Panc1 (cell line): ENCODE data around the gene PAPSS2. TPM values are rescaled to one million over a fixed set of nuclear protein-coding genes. Genes with fewer than 3 reads are reported as not detected.

ENCODE experiments used
- ATAC-seq: fragments of 200-7000 bp; cut with Tn5 transposase; 2 replicates; pipeline ENCODE4 v1.9.1; 2020; ENCODE audit warnings: mild to moderate bottlenecking, moderate library complexity
- BruUV-seq: library from RNA; stranded (reverse); fragments of 400-500 nt; replicated peaks from 2 replicates; lab custom pipeline; 2021; lab: Mats Ljungman, UMichigan
- CTCF ChIA-PET: fragments of 300-600 bp; sonication (Branson Sonifier 250); formaldehyde crosslinking; loops from one replicate; lab custom pipeline; 2022; ENCODE audit warnings: antibody characterized with exemption; lab: Charles Lee
- POLR2A ChIA-PET: fragments of 300-600 bp; sonication (Branson Sonifier 250); formaldehyde crosslinking; loops from one replicate; lab custom pipeline; 2022; ENCODE audit warnings: antibody characterized with exemption; lab: Charles Lee
- DNase-seq: peaks from one replicate; pipeline ENCODE4 v3.0.0-alpha.2; 2010; ENCODE audit warnings: low read depth, low spot score
- H3K27ac ChIP-seq: 2 replicates; pipeline ENCODE4 v1.5.1; 2011; ENCODE audit warnings: mild to moderate bottlenecking, low read length, inconsistent platforms
- H3K27me3 ChIP-seq: fragments of 200-500 bp; sonication (Bioruptor generic); 2 replicates; pipeline ENCODE4 v1.6.0; 2014; ENCODE audit warnings: low read length, inconsistent platforms; ENCODE audit not compliant: control insufficient read depth, insufficient read depth
- H3K36me3 ChIP-seq: fragments of 200-500 bp; sonication (Bioruptor generic); 2 replicates; pipeline ENCODE4 v1.5.1; 2014; ENCODE audit warnings: inconsistent platforms, mild to moderate bottlenecking, low read length, moderate library complexity; ENCODE audit not compliant: control insufficient read depth, insufficient read depth
- H3K4me1 ChIP-seq: 2 replicates; pipeline ENCODE4 v1.5.1; 2011; ENCODE audit warnings: inconsistent platforms, mild to moderate bottlenecking, low read length, moderate library complexity; ENCODE audit not compliant: control insufficient read depth, insufficient read depth
- H3K4me3 ChIP-seq, 2 experiments: 2 replicates each; pipeline ENCODE4 v1.5.1; 2011 to 2012; ENCODE audit warnings: low read depth in 2 of 2, low read length in 2 of 2, mild to moderate bottlenecking in 2 of 2, inconsistent platforms in 1 of 2, moderate library complexity in 1 of 2
- H3K9me3 ChIP-seq: fragments of 200-500 bp; sonication (Bioruptor generic); 2 replicates; pipeline ENCODE4 v1.5.1; 2014; ENCODE audit warnings: low read depth, mild to moderate bottlenecking, inconsistent platforms, low read length, moderate library complexity; ENCODE audit not compliant: control insufficient read depth, insufficient read depth
- CTCF ChIP-seq: fragments of 450-650 bp; IDR thresholded peaks from 2 replicates; pipeline ENCODE4 v1.5.1; 2017; ENCODE audit warnings: mild to moderate bottlenecking
- POLR2AphosphoS5 ChIP-seq: IDR thresholded peaks from 2 replicates; pipeline ENCODE4 v1.6.1; 2012; ENCODE audit warnings: mild to moderate bottlenecking, low read depth, low read length, moderate library complexity
- REST ChIP-seq, 2 experiments: IDR thresholded peaks; 2 replicates each; pipeline ENCODE4 v1.6.1; 2011 to 2012; ENCODE audit warnings: low read depth in 2 of 2, control low read depth in 1 of 2, low read length in 1 of 2, mild to moderate bottlenecking in 1 of 2, moderate library complexity in 1 of 2; ENCODE audit not compliant: insufficient read depth in 1 of 2
- SIN3A ChIP-seq: IDR thresholded peaks from 2 replicates; pipeline ENCODE4 v1.6.1; 2012; ENCODE audit warnings: low read depth, mild to moderate bottlenecking, low read length, moderate library complexity, borderline replicate concordance; ENCODE audit not compliant: insufficient read depth
- TCF7L2 ChIP-seq: IDR thresholded peaks from 2 replicates; pipeline ENCODE4 v1.6.1; 2011; ENCODE audit warnings: mild to moderate bottlenecking, low read depth, low read length, inconsistent platforms
- in situ Hi-C: cut with HindIII; loops from 2 replicates; pipeline ENCODE4 v1.10.0; 2016; ENCODE audit warnings: low sequenced_read_pairs, low pct_unique_long_range_greater_than_20kb
- intact Hi-C: fragments of 100-400 bp; cut with micrococcal nuclease; formaldehyde crosslinking; loops from one replicate; pipeline ENCODE4 v1.10.0; 2022; ENCODE audit not compliant: unreplicated experiment
- total RNA-seq: library from RNA; stranded (reverse); gene quantifications from one replicate; pipeline ENCODE4 v1.2.1, GENCODE V29; 2021; ENCODE audit not compliant: unreplicated experiment

PAPSS2 gene
- total RNA-seq, 1 experiment from 2014 or later: 17.1 TPM

GRCh38 chr10:87636313-87636915 lies 23.3 kb upstream of the PAPSS2 start:
- intact Hi-C loops (no loop called here), in situ Hi-C loops (no loop called here)

GRCh38 chr10:87639493-87639892 lies 20.2 kb upstream of the PAPSS2 start:
- no peaks in the 10 kb centered on the region for H3K9me3 ChIP-seq
- peaks cover 5% of the 10 kb centered on the region; the same call in 1 of the 2 replicates for H3K4me1 ChIP-seq
- H3K27me3 ChIP-seq: no peaks in the 10 kb centered on the region
- H3K36me3 ChIP-seq: no peaks in the 10 kb centered on the region
- in situ Hi-C loops (no loop called here), intact Hi-C loops (no loop called here)
- POLR2A ChIA-PET: no interaction called here
- CTCF ChIA-PET: no interaction called here
- no peak for DNase-seq
- TF ChIP-seq POLR2AphosphoS5 (no peak), REST (IDR thresholded peaks at IDR 0.05; ENCODE audit: insufficient read depth in 1 of 2, low read depth in 2 of 2, low read length in 1 of 2) (no peak), SIN3A (no peak), TCF7L2 (no peak), CTCF (no peak)
- BruUV-seq: no TSS peak
- H3K27ac ChIP-seq: no peak overlapping the region
- ATAC-seq: no peak
- no peak overlapping the region for H3K4me3 ChIP-seq

More at GRCh38 chr10:87636313-87636915, 23.3 kb upstream of the PAPSS2 start:
- Histone ChIP-seq H3K36me3 (no peaks in the 10 kb centered on the region), H3K9me3 (no peaks in the 10 kb centered on the region), H3K27me3 (no peaks in the 10 kb centered on the region), H3K4me1 (peaks cover 5% of the 10 kb centered on the region; the same call in 1 of the 2 replicates), H3K4me3 (no peak overlapping the region), H3K27ac (no peak overlapping the region)
- no peak for ATAC-seq
- no peak for DNase-seq
- TF ChIP-seq POLR2AphosphoS5 (no peak), SIN3A (no peak), CTCF (no peak), TCF7L2 (no peak), REST (IDR thresholded peaks at IDR 0.05; ENCODE audit: insufficient read depth in 1 of 2, low read depth in 2 of 2, low read length in 1 of 2) (no peak)
- no TSS peak for BruUV-seq
- POLR2A ChIA-PET: no interaction called here
- CTCF ChIA-PET: no interaction called here
